Non-pigmented ciliary epithelial cell (primary cell): Measurements from ENCODE around the gene ERBB2.
"Not testable (repeated sequence)": the region's sequence is repeated elsewhere in the genome, so short reads cannot be mapped to it uniquely, and the experiment has no call there.

Source experiments
- DNase-seq: peaks from one replicate; pipeline ENCODE4 v3.0.0-alpha.2; 2010; ENCODE audit warnings: low read depth

ERBB2 gene

GRCh38 chr17:39703913-39704312 is 4.0 kb downstream of the ERBB2 start:
- no peak for DNase-seq

- no peak for DNase-seq
These were observed 5.1 kb downstream of the ERBB2 start for GRCh38 chr17:39704821-39705551.

GRCh38 chr17:39705786-39706348 is 6.0 kb downstream of the ERBB2 start:
- no peak for DNase-seq

- DNase-seq = no peak
These were observed 6.5 kb downstream of the ERBB2 start for GRCh38 chr17:39706383-39706782.

- no peak for DNase-seq
These were observed 7.1 kb downstream of the ERBB2 start for GRCh38 chr17:39706921-39707337.

- no peak for DNase-seq
These were observed 9.6 kb downstream of the ERBB2 start for GRCh38 chr17:39709319-39709997.

- DNase-seq = no peak
These were observed 10.4 kb downstream of the ERBB2 start for GRCh38 chr17:39709998-39710964.

- DNase-seq = not testable (repeated sequence)
These were observed 11.2 kb downstream of the ERBB2 start for GRCh38 chr17:39711071-39711470.

- DNase-seq = no peak
These were observed 12.0 kb downstream of the ERBB2 start for GRCh38 chr17:39711851-39712250.

GRCh38 chr17:39714234-39714633 is 14.4 kb downstream of the ERBB2 start:
- no peak for DNase-seq

- no peak for DNase-seq
These were observed 15.7 kb downstream of the ERBB2 start for GRCh38 chr17:39715375-39716072.

- no peak for DNase-seq
These were observed 16.4 kb downstream of the ERBB2 start for GRCh38 chr17:39716073-39716818.

- DNase-seq = no peak
These were observed 17.1 kb downstream of the ERBB2 start for GRCh38 chr17:39716879-39717536.

GRCh38 chr17:39717660-39718059 is 17.8 kb downstream of the ERBB2 start:
- no peak for DNase-seq

GRCh38 chr17:39719563-39720355 is 19.9 kb downstream of the ERBB2 start:
- DNase-seq = no peak

GRCh38 chr17:39722104-39722503 is 22.2 kb downstream of the ERBB2 start:
- DNase-seq = no peak

- DNase-seq = no peak
These were observed 23.3 kb downstream of the ERBB2 start for GRCh38 chr17:39722965-39723848.

GRCh38 chr17:39724731-39725130 is 24.9 kb downstream of the ERBB2 start:
- DNase-seq = no peak
